ENCODE results near the gene CTNND1.

GRCh38 chr11:57798905-57799559 is 37.4 kb downstream of the CTNND1 start:
- no peak for TF ChIP-seq EP300 (conservative IDR thresholded peaks at IDR 0.05; ENCODE audit: poor library complexity, severe bottlenecking)
- TF ChIP-seq EZH2 (IDR thresholded peaks at IDR 0.05; ENCODE audit: borderline replicate concordance, insufficient read depth, low read length, poor library complexity, severe bottlenecking), result no peak
- TF ChIP-seq REST (IDR thresholded peaks at IDR 0.05; ENCODE audit: borderline replicate concordance), result no peak
- no peak for TF ChIP-seq TAF1 (IDR thresholded peaks at IDR 0.05; ENCODE audit: low read depth)
- no peak for TF ChIP-seq CTCF (IDR thresholded peaks at IDR 0.05; ENCODE audit: poor library complexity, severe bottlenecking)
- TF ChIP-seq SMC3 (conservative IDR thresholded peaks at IDR 0.05; ENCODE audit: poor library complexity), result no peak
- TF ChIP-seq POLR2AphosphoS5 (IDR thresholded peaks at IDR 0.05), result no peak
- TF ChIP-seq RAD21 (conservative IDR thresholded peaks at IDR 0.05), result no peak
- TF ChIP-seq MXI1 (conservative IDR thresholded peaks at IDR 0.05; ENCODE audit: poor library complexity, severe bottlenecking), result no peak

Measured in neural cell (in vitro differentiated cells).